ENCODE data around the gene STAT5B.

Gene STAT5B

DNA sequence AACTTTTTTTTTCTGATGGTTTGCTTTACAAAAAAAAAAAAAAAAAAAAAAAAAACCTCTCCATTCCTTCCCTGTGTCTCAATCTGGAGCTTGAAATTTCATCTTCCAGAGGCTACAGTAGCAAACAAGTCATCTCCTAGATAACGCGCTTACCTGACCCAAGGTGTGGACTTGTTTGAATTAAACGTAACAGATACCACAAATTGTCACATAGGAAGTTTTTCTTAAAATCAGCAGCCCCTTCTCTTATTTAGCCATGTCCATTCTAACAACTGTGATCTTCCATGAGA is 2.0 kb downstream of the STAT5B start:
- TF ChIP-seq EP300 (IDR thresholded peaks at IDR 0.05; ENCODE audit: borderline replicate concordance) (no peak), RAD21 (IDR thresholded peaks at IDR 0.05; ENCODE audit: low read depth) (no peak), USF1 (IDR thresholded peaks at IDR 0.05) (no peak), CREB1 (IDR thresholded peaks at IDR 0.05; ENCODE audit: low read depth) (no peak), CEBPB (IDR thresholded peaks at IDR 0.05) (no peak), FOXM1 (IDR thresholded peaks at IDR 0.05; ENCODE audit: borderline replicate concordance, low read depth) (no peak), TAF1 (IDR thresholded peaks at IDR 0.05; ENCODE audit: low read depth) (no peak), MAX (IDR thresholded peaks at IDR 0.05) (no peak)

- TF ChIP-seq CEBPB (IDR thresholded peaks at IDR 0.05): no peak
- TF ChIP-seq TEAD4 (IDR thresholded peaks at IDR 0.05): no peak
- no peak for TF ChIP-seq MAX (IDR thresholded peaks at IDR 0.05)
- TF ChIP-seq CREB1 (IDR thresholded peaks at IDR 0.05; ENCODE audit: low read depth): no peak
- TF ChIP-seq REST (IDR thresholded peaks at IDR 0.05; ENCODE audit: low read depth): no peak
- no peak for TF ChIP-seq FOXM1 (IDR thresholded peaks at IDR 0.05; ENCODE audit: borderline replicate concordance, low read depth)
- no peak for TF ChIP-seq EGR1 (IDR thresholded peaks at IDR 0.05)
- TF ChIP-seq YY1 (IDR thresholded peaks at IDR 0.05; ENCODE audit: low read depth): no peak
- TF ChIP-seq ZBTB7A (IDR thresholded peaks at IDR 0.05; ENCODE audit: low read depth): no peak
- no peak for TF ChIP-seq RAD21 (IDR thresholded peaks at IDR 0.05; ENCODE audit: low read depth)
- no peak for TF ChIP-seq TAF1 (IDR thresholded peaks at IDR 0.05; ENCODE audit: low read depth)
- no peak for TF ChIP-seq NFIC (IDR thresholded peaks at IDR 0.05)
- TF ChIP-seq TCF12 (IDR thresholded peaks at IDR 0.05; ENCODE audit: low read depth): no peak
- no peak for TF ChIP-seq USF1 (IDR thresholded peaks at IDR 0.05)
- TF ChIP-seq EP300 (IDR thresholded peaks at IDR 0.05; ENCODE audit: borderline replicate concordance): no peak
Observed at GRCh38 chr17:42273474-42274252, 2.5 kb downstream of the STAT5B start.

- TF ChIP-seq YY1 (IDR thresholded peaks at IDR 0.05; ENCODE audit: low read depth) (no peak), NFIC (IDR thresholded peaks at IDR 0.05) (no peak), RAD21 (IDR thresholded peaks at IDR 0.05; ENCODE audit: low read depth) (no peak), TAF1 (IDR thresholded peaks at IDR 0.05; ENCODE audit: low read depth) (no peak), REST (IDR thresholded peaks at IDR 0.05; ENCODE audit: low read depth) (no peak), EP300 (IDR thresholded peaks at IDR 0.05; ENCODE audit: borderline replicate concordance) (no peak), FOXM1 (IDR thresholded peaks at IDR 0.05; ENCODE audit: borderline replicate concordance, low read depth) (no peak), CREB1 (IDR thresholded peaks at IDR 0.05; ENCODE audit: low read depth) (no peak), TCF12 (IDR thresholded peaks at IDR 0.05; ENCODE audit: low read depth) (no peak), EGR1 (IDR thresholded peaks at IDR 0.05) (no peak), TEAD4 (IDR thresholded peaks at IDR 0.05) (no peak), ZBTB7A (IDR thresholded peaks at IDR 0.05; ENCODE audit: low read depth) (no peak)
Observed at GRCh38 chr17:42272162-42272907, 3.9 kb downstream of the STAT5B start.

GRCh38 chr17:42271779-42272035 is 4.5 kb downstream of the STAT5B start:
- TF ChIP-seq YY1 (IDR thresholded peaks at IDR 0.05; ENCODE audit: low read depth) (no peak), REST (IDR thresholded peaks at IDR 0.05; ENCODE audit: low read depth) (no peak), MAX (IDR thresholded peaks at IDR 0.05) (no peak), EP300 (IDR thresholded peaks at IDR 0.05; ENCODE audit: borderline replicate concordance) (no peak), NFIC (IDR thresholded peaks at IDR 0.05) (no peak), TEAD4 (IDR thresholded peaks at IDR 0.05) (no peak), FOXM1 (IDR thresholded peaks at IDR 0.05; ENCODE audit: borderline replicate concordance, low read depth) (no peak), USF1 (IDR thresholded peaks at IDR 0.05) (no peak), CREB1 (IDR thresholded peaks at IDR 0.05; ENCODE audit: low read depth) (no peak), RAD21 (IDR thresholded peaks at IDR 0.05; ENCODE audit: low read depth) (no peak), CEBPB (IDR thresholded peaks at IDR 0.05) (no peak), EGR1 (IDR thresholded peaks at IDR 0.05) (no peak), TAF1 (IDR thresholded peaks at IDR 0.05; ENCODE audit: low read depth) (no peak), ZBTB7A (IDR thresholded peaks at IDR 0.05; ENCODE audit: low read depth) (no peak), TCF12 (IDR thresholded peaks at IDR 0.05; ENCODE audit: low read depth) (no peak)

All from Ishikawa (cell line).